HG02852 (cell line): ENCODE data around the gene FAM210B.
"Not testable (repeated sequence)": the region's sequence is repeated elsewhere in the genome, so short reads cannot be mapped to it uniquely, and the experiment has no call there.

Experiments
- ATAC-seq: cut with Tn5 transposase; IDR thresholded peaks from one replicate; pipeline ENCODE4 v1.9.1; 2021; ENCODE audit warnings: mild to moderate bottlenecking, moderate library complexity; ENCODE audit not compliant: unreplicated experiment

The FAM210B gene

GRCh38 chr20:56358600-56359211 lies at the start of gene FAM210B:
FAM210B (plus strand) TSS chr20:56358974; CDS start chr20:56359006, 32 bp downstream.
- ATAC-seq: peak; percentile 96

- peak; percentile 88 for ATAC-seq
Observed at GRCh38 chr20:56316051-56316450, 42.7 kb upstream of the FAM210B start.

- ATAC-seq: no peak
Observed at GRCh38 chr20:56316483-56316882, 42.3 kb upstream of the FAM210B start.

GRCh38 chr20:56322681-56323080 lies 36.1 kb upstream of the FAM210B start:
- no peak for ATAC-seq

- no peak for ATAC-seq
Observed at GRCh38 chr20:56323206-56323605, 35.6 kb upstream of the FAM210B start.

DNA sequence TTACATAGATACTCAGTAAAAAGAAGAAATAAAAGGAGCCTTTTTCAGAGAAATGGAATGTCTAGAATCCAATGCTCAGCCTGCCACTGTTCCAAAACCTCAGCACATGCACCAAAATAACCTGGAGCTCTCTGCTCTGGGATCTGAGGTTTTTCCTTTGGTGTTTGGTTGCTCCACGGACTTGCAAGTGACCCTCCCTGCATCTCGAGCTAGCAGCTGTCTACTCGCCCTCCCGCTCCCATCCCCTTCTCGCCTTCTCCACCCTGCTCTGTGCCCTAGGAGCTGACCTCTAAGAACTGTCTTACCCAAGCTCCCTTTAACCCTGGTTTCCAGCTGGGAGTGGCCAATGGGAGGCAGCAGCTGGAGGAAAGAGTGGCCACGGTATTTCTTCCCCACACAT lies 35.1 kb upstream of the FAM210B start:
- no peak for ATAC-seq

GRCh38 chr20:56324806-56325205 lies 34.0 kb upstream of the FAM210B start:
- ATAC-seq: no peak

DNA sequence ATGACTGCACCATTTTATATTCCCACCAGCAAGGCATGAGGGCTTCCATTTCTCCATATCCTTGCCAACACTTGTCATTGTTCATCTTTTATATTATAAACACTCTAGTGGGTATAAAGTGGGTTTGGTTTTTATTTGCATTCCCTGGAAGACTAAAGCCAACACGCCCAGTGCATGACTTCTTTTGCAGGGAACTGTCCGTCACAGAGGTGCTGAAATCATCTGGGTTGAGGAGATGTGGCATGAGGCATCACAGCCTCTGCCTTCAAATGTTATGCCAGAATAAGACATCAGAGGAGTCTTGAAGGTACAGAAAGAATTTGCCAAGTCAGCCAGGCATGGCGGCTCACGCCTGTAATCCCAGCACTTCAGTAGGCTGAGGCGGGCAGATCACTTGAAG lies 29.9 kb upstream of the FAM210B start:
- ATAC-seq: no peak

- ATAC-seq: not testable (repeated sequence)
Observed at GRCh38 chr20:56336709-56337108, 22.1 kb upstream of the FAM210B start.

- ATAC-seq: no peak
Observed at GRCh38 chr20:56342783-56343182, 16.0 kb upstream of the FAM210B start.

DNA sequence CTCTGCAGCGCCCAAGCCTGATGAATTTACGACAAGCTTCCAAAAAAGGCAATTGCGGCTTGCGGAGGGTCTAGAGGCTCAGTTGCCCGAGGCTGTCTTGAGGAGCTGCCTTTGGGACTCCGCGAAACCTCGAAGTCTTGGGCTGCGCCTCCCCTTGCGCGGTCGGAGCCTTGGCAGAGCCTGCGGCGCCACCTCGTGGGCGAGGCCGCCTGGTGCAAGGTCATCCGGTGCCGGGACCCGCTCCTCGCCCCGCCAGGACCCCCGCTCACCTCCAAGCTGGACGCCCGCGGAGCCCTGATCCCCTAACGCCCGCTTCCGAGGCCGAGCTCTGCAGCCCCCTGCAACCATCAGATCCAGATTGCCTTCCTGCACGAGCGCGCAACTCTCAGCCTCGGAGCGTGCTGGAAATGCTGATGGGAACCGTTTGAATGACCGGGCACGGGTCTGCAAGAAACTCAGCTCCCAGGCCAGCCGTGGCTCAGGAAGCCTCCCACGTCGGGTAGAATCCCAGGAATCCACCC lies 14.9 kb upstream of the FAM210B start:
- peak; percentile 69 for ATAC-seq

DNA sequence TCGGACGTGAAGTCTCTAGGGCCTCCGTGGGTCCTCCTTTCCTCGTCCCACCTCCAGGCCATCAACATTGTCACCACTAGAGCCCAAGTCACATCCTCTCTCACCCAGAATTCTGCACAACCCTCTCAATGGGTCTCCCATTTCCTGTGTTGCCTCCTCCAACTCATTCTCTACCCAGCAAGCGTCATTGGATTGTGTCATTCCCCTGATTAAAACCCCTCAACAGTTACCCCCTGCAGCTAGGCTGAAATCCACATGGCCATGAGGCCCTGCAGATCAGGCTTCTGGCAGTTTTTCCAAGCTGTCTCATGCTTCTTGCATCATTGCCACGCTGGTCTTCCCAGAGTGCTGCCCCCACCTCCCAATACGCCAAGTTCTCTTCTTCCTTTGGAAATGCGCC lies 12.9 kb upstream of the FAM210B start:
- ATAC-seq: no peak

- no peak for ATAC-seq
Observed at GRCh38 chr20:56347628-56348304, 11.0 kb upstream of the FAM210B start.

- ATAC-seq: no peak
Observed at GRCh38 chr20:56348305-56348693, 10.5 kb upstream of the FAM210B start.

DNA sequence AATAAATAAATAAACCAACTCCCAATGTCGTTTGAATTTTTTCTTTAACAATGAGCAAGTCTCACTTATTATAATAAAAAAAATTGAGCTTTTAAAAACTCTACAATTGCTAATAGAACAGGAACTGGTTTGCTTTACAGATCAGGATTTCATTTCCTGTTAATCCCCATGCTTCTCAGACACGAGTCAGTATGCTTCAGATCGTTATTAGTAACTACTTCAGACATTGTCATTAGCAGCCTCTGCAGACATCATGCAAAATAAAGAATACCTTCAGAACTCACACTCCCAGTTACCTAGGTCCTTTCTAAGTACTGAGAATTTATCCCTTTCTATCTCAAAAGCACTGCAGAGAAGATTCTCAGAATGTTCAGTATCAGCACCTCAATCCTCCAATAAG lies 10.0 kb upstream of the FAM210B start:
- no peak for ATAC-seq

DNA sequence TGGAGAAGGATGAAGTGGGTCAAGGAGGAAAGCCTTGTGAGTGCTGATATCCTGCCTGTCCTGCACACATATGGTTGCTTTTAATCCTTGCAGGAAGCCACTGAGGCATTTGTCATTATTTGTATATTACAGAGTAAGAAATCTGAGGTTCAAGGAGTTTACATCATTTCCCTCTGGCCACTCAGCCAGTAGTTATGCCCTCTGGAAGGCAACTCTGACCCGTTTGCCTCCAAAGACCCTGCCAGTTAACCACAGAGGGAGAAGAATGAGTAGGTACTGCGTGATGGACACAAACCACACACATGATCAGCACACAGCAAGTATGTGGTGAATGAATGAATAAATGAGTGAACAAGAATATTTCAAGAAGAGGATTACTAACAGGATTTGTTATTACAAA lies 7.9 kb upstream of the FAM210B start:
- no peak for ATAC-seq

DNA sequence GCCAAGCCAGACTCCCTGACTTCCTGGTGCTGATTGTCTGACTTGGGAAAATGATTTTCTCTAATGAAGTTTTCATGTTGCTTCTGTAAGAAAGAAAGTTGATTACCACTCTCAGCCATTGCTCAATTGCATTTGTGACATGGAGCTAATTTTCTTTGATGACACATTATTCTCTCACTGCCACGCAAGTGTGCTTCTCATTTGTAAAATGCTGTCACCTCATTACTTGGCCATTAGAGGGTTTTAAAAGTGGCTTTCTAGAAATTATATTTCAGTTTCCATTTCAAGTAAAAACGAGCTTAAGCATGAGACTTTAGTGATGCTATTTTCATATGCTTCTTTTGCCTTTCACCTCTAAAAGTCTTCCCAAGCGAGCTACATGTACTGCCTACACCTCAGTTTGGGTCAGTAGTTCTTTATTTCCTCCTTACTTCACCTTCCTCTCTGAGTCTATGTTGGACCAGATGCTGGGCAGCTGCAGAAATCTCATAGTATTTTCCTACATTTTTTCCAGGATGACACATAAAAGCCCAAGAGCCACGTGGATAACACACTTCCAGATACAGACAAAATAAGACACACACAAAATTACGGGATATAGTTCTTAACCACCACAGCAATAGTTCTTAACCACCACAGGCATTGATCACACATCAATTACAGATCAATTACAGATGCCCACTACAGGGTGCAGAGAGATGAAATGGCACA lies 6.3 kb upstream of the FAM210B start:
- ATAC-seq: no peak

- no peak for ATAC-seq
Observed at GRCh38 chr20:56353356-56353755, 5.4 kb upstream of the FAM210B start.

DNA sequence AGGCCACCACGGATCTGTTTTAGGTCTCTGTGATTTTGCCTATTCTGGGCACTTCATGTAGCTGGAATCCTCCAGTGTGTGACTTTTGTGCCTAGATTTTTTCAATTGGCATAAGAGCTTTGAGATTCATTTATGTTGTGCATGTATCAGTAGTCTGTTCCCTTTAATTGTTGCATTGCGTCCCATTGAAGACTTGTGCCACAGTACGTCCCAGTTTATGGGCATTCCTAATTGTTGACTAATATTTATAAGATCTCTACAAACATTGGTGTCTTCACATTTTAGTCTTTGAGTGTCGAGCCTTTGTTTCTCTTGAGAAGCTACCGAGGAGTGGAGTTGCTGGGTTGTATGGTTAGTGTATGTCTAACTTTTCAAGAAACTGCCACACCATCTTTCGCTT lies 704 bp upstream of the FAM210B start:
- ATAC-seq: no peak

GRCh38 chr20:56359212-56360132 lies 698 bp downstream of the FAM210B start:
- peak; percentile 29 for ATAC-seq
